ENCODE data around the gene FAM181B.
"Not testable (repeated sequence)": the region's sequence is repeated elsewhere in the genome, so short reads cannot be mapped to it uniquely, and the experiment has no call there.

FAM181B gene

DNA sequence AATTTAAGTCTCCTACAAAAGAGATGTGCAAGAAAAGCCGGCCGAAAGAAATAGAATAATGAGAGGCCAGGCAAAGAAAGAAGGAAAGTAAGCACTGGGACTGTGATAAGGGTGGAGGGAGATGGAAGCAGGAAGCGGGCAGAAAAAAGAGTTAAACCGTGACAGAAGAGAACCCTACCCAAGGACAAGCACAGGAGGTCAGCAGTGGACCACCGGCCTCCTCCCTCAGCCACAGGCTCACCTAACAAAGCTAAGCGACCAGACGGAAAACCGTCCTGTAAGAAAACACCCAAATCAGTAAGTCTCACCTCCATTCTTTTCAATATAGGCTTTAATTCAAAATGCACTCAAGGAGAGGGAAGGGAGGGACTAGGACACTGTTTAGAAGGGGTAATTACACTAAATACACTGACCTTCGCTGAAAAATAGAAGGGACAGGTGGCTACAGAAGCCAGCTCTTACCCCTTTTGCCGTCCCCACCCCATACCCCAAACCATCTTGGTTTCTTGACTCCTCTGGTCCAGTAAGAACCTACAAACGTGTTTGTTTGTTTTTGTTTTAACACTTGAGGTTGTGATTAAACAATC is 1.9 kb downstream of the FAM181B start:
- DNase-seq, result no peak

DNA sequence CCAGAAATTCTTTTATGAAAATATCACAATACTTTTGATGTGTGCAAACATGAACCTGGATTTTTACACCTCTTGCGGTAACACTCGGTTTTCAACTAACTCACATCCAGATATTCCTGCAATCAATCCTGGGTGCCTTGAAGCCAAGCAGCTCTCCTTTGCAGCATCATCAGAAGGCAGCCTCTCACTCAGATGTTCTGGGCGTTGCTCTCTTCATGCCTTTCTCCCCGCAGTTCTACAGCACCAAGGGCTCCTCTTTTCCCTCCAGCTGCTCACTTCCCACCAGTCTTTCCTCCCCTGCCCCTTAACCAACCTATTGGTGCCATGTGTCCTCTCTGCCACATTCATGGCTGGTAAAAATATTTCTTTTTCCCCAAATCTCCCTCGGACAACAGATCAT is 2.9 kb downstream of the FAM181B start:
- DNase-seq, result no peak

DNA sequence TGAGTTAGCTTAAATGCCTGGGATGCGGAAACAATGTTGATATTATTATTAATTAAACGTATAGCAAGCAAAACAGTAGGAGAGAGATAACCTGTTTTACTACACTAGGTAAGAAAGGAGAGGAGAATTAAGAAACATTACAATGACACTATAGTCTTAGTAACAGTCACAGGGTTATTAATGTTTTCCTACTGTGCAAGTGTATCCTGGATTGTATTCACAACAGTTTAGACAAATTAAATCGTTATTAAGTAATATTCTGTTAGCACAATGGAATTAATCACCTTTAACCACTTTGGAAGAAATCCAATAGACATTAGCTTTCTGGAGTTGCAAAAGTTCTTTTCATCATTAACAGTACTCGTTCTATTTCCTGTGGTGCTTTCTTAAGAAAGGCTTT is 3.4 kb downstream of the FAM181B start:
- no peak for DNase-seq

DNA sequence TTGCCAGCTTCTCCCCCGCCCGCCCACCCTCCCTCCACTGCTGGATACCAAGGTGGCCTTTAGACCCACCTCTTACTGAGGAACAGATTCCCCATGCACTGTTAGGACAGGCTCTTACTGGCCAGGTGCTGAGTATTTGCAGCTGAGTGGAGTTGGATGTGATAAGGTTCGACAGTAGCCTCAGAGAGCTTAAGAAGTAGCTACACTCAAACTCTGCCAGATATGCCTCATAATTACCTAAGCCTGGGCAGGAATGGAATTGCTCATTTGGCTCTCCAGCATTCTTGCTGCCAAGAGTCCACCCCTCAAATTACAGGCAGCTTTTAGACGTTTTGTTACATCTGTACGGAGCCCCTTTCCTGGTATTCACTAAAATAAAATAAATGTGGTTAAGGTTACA is 9.6 kb downstream of the FAM181B start:
- DNase-seq, result no peak

DNA sequence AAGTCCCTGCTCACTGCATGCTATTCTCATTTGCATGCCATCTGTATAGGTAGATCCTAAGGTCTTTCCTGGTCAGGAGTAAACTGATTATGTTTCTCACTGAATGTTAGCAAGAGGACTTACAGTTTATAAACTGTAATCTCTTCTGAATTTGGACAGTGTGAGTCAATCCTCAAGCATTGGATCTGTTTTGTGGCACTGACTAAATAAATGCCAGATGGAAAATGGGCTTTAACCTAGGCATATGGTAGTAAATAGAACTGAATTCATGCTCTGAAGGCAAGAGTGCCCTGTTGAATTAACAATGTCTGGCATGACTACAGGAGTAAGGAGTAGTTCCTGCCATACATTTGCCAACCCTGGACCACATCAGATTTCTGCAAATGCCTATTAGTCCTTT is 11.4 kb downstream of the FAM181B start:
- no peak for DNase-seq

DNA sequence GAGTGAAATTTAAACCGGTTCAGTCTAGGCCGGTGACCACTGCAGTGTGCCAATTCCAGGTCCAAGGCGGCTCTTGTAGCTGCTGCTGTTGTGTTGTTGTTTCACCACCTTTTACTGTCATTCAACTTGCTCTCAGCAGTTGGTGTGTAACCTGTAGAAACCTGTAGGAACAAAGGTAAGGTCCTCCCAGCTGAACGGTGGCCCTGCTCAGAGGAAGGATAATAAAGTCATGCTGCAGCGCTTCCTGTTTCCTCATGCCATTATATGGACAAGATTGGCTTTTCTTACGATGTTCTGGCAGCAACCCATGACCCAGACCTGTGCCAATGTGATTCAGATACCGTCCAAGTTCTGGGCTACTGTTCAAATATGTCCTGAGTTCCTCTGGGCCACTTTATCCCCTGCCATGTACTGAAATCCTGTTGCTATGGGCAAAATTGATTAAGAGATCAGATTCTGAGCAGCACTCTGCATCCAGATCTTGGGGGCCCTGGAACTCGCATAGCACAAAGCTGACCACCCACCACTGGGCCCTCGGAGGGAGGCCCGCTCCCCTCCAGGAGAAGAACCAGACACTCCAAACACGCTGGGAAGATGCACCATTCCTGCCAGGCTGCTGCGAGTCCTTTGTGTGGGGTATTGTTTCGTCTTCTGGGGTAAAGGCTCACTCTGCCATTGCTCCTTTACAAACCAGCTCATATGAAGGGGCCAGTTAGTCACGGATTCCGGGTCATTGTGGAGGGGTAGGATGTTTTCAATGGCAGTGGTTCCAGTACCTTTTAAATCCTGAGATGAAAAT is 13.2 kb downstream of the FAM181B start:
- DNase-seq, result no peak

DNA sequence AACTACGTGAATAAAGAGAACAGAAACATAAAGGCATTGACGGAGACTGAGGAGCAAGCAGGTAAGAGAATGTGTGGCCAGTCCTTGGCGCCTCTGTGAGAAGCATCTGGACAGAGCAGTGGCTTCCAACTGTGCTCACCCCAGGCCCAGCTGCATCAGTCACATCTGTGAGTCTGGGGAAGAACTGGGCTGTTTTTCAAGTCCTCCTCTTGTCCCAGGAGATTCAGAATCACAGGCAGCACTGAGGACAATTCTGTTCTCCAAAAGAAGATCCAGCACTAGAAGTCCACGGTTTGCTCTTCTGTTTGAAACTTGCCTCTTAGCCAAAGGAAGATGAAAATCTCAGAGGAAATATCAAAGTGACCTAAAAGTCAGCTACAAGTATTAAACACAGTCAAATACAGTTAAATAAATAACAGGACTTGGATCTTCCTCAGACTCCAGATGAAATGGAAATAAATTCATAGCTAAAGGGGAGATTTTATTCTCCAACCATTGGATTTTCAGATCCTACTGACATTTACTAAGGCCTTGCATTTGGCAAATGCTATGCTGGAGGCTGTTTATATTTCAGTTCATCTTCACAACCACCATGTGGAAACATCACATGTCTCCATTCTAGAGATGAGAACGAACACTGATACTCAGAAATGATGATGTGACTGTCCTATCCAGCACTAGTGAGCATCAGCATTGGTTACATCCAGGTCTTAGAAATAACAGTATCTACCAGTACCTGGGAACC is 14.1 kb downstream of the FAM181B start:
- no peak for DNase-seq

DNA sequence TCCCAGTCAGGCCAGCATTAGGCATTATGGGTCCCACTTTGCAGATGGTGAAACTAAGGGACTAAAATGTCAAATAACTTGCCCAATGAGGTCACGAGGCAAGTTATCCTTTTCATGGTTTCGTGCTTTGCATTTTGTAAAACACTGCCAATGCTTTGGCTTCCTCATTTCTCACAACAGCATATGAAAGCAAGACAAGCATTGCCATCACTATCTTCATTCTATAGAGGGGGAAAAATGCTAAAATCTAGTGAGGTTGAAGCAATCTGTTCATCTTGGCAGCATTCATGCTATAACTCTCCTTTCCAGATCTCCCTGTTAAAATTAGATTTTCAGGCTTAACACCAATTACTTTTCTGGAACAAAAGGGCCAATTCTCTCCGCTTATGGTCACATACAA is 14.8 kb downstream of the FAM181B start:
- DNase-seq, result no peak

DNA sequence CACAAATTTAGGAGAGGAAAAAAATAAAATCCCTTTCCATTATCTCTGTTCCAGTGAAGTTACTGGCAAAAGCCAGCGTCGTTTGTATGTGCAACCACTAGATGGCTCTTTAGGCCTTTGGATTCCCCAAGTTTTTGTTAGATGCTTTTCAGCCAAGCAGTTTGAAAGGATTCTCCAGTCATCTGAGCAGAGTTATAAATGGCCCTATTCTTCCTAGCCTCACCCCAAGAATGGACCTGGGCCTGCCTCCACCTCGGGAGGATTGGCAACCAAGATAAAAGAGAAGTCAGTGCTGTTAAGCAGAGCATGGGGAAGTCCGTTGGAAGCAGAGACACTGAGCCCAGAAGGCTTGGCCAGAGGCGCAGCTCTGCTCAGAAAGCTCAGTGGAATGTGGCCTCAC is 15.4 kb downstream of the FAM181B start:
- DNase-seq, result peak in 1 of 2 donors; percentile 31

DNA sequence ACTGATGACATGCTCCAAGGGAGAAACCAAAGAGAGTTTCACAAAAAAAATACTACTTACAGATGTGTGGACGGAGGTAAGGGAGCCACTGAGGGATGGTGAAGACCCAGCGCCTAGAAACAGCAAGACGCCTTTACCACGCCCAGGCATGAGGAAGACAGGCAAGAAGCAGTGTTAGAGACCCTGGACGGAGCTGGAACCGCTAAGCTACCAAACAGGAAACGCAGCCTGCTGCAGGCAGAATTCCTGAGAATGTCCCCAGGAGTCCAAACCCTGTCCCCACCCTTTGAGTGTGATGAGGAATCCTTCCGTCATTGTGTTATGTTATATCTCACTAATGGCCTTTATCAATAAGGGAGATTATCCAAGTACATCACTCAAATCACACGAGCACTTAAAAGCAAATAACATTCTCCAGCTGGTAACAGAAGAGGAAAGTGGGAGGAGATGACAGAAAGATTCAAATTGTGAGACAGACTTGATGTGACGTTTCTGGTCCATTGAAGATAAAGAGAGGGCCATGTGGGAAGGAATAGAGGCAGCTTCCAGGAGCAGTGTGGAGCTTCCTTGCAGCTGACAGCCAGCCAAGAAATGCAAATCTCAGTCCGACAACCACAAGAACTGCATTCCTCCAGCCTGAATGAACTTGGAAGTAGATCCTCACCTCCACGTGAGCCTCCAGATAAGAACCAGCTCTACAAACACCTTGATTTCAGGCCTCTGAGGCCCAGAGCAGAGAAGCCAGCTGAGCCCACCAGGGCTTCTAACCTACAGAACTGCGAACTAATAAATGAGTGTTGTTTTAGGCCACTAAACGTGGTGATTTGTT is 19.1 kb downstream of the FAM181B start:
- DNase-seq, result no peak

DNA sequence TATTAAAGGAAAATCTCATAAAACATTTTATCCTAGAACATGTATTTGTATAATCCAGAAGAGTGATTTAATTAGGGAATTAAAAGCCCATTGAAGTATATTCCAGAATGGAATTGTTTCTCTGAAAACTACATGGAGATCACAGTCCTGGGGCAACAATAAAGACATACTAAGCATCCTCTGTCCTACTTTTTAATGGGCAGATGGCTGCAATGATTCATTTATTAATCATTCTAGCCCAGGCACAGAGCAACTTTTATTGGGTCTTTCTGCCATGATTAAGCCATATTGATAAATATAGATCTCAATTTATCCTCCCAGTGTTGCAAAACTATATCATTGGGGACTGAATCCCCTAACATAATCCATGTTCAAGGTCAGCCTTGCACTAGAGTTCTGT is 22.0 kb downstream of the FAM181B start:
- DNase-seq, result no peak

DNA sequence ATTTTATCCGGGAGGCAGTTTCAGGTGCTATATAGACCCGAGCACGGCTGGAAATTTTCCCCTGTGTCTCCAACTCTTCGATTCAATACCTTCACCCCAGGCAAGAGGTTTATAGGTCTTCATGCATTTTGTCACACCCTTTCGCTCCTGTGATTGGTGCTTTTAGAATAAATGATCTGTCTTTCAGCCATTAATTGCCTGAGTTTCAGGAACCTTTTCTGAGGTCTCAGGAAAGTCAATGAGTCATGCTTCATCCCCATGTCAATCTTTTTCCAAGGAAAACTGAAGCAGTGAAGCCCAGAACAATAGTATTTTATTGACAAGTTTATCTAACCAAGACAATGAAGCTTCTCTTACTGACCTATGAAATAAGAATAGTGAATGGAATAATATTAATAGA is 29.9 kb downstream of the FAM181B start:
- no peak for DNase-seq

DNA sequence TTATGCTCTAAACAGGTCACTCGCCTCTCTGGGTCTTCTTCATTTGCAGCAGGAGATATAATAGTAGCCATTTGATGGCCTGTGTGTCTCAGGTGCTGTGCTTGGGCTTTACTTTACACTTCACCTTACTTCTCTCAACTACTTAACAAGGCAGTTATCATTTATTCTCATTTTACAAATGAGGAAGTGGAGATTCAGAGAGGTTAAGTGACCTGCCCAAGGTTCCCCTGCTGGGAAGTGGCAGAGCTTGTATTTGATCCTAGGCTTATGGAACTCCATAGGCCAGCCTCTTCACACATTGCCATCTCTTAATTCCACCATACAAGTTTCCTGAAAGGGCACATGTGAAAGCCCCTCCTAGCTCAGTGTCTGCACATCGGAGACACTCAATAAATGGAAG is 30.4 kb downstream of the FAM181B start:
- no peak for DNase-seq

DNA sequence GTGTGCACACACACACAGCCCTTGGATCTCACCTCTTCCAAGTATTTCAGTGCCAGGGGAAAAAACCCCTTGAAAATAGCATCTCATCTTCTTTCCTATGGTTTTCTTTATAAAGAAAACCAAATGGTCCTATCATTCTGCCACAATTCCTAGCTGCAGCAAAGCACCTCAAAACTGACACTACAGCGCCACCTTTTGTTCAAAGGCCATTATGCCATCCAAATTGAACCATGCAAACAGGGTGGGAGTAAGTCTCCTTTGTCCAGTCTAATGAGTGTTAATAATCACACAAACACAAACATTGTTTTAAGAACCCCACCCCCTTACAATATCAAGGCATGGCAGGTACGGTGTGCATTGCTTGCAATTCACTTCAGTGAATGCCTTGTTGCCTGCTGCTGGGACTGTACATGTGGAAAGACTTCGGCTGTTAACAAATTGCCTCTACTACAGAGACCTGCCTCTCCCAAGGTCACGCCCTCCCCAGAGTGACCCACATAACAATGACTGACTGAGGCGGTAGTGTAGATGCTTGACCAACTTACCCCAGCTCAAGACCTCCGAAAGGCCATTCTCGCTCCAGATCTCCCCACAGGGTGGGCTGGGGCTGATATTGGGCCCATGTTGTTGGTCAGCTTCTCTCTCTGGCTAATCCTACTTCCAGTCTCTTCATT is 31.7 kb downstream of the FAM181B start:
- DNase-seq, result peak in 1 of 2 donors; percentile 6

DNA sequence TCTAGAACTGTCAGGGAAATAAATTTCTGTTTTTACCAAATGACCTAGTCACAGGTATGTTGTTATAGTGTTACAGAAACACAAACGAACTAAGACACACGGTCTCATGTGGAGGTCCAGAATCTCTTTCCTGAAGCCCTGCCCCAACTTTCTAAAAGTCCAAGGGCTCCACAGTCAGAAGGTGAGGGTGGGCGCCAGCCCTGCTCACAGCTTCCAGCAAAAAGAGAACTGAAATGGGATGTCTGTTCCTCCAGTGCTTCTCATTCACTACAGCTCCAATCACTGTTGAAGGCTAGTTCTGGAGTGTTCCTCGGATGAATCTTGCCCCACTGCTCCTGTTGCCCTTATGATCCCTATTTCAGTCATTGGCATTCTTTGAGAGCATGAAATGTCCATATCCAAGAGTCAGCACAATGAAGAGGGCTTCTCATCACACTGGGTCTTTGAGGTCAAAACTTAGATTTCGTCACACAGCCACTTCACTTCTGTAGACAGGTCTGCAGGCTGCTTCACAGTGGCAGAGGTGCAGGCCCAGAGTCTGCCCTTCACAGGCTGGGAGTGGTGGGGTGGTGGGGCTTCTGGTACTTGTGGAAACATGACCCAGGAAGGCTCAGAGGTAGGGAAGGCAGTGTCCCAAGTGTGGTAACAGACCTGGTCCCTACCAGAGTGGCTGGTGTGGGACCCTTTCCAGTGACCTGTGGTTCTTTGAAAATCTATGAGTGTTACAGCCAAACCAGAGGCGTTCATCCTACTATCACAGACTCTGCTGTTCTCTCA is 34.9 kb downstream of the FAM181B start:
- DNase-seq, result no peak

DNA sequence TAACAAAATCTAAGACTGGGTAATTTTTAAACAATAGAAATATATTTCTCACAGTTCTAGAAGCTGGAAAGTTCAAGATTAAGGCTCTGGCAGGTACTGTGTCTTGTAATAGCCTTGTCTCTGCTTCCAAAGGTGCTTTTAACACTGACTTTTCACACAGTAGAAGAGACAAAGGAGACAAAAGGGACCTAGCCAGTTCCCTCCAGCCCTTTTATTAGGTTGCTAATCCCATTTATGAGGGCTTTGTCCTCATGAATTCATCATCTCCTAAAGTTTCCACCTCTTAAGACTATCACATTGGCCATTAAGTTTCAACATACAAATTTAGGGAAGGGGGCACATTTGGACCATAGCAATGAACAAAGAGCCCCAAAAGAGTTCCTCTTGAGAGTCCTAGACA is 40.7 kb downstream of the FAM181B start:
- DNase-seq, result no peak

DNA sequence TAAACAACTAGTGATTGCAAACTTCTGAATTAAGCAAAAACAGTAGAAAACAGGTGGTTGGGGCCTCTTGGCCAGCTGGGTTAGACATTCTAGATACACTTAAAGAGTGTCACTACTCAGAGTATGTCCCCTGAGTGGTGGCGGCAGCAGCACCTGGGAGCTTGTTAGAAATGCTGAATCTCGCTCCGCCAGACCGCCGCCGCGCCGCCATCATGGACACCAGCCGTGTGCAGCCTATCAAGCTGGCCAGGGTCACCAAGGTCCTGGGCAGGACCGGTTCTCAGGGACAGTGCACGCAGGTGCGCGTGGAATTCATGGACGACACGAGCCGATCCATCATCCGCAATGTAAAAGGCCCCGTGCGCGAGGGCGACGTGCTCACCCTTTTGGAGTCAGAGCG is 44.3 kb downstream of the FAM181B start:
- DNase-seq, result not testable (repeated sequence)

DNA sequence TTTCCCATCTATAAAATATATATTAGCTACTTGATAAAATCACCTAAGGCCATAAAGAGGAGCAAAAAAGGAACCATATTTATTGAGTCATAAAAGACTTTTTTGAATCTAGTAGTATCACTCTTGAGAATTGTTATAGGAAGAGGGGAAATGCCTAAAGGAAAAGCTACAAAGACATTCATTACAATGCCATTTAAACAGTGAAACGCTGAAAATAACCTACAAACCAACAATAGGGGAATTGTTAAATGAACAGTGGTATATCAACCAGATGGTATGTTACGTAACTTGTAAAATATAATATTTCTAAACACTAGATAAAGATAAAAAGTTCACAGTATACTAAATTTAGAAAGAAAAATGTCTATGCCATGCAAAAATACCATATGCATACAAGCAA is 47.5 kb downstream of the FAM181B start:
- DNase-seq, result no peak

DNA sequence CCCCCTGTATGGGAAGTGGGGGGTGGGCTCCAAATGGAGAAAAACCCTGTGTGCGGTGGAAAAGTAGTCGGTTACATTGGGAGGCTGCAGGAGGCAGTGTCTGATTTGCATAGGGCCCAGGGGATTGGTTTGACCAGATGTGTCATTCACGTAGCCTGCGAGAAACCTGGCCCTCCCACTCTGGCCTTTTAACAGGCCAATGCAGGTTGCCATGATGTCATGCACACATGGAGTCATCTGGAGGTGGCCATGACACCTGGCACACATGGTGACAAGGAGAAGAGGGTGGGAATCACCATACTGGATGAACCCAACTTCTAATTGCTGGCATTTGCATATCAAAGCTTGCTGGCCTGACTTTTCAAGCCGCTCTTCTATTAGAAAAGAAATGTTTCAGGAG is 50.6 kb downstream of the FAM181B start:
- no peak for DNase-seq

DNA sequence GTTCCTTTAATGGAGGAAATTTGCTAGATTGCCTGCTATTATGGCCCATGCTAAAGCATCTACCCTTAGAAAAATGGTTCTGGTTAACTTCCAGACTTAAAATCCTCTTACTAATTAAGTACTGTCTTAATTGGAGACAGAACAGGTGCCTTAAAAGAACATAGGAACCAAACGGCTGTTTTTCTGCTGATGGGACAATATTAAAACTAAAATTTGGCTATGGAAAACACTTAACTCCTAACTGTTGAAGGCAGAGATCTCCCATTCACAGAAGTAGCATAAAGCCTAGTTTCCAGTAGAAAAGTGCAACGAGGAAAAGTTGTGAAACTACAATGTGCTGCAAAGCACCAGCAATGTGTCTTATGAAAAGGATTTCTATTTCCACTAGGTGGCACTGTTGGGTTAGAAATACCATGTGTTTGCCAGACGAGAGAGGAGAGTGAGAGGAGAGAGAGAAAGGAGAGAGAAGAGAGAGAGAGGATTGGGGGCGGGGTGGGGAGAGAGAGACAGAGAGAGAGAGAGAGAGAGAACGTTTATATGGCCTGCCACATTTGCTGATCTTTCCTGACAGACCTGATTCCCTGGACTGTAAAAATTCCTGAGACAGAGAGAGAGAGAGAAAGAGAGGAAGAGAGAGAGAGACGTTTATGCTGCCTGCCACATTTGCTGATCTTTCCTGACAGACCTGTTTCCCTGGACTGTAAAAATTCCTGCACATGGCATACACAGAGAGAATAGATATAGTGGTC is 51.5 kb downstream of the FAM181B start:
- peak in 1 of 2 donors; percentile 61 for DNase-seq

DNA sequence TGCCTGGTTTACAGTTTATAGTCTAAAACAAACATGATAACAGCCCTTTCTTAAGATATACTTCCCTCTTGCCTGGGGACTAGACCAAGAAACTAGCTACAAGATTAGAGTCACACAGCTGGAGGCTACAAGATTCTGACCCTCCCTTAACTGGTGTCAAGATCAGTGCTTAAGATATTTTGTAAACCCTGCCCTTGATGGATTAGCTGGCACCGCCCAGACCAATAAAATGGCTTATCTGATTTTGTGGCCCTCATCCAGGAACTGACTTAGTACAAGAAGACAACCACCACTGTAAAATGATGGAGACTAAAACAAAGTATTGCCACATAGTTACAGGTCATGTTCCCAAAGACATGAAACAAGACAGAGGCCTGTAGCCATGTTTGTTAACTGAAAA is 53.4 kb downstream of the FAM181B start:
- DNase-seq, result no peak

Data from CD4-positive, alpha-beta T cell treated with Interleukin-4 for 1 hour (primary cell).